ENCODE measurements around the gene NCR1. TPM values are rescaled to one million over a fixed set of nuclear protein-coding genes. Genes with fewer than 3 reads are reported as not detected.
"Not testable (repeated sequence)": the region's sequence is repeated elsewhere in the genome, so short reads cannot be mapped to it uniquely, and the experiment has no call there.

The NCR1 gene
- total RNA-seq, 2 experiments from 2014 or later, result 0.26 to 0.47 TPM

GRCh38 chr19:54889566-54889965 lies 16.4 kb upstream of the NCR1 start:
- Mint-ChIP-seq H3K9me3 (ENCODE audit: insufficient read depth) (no peaks in the 10 kb centered on the region), H3K27ac (no peak overlapping the region)
- POLR2A ChIA-PET, result no interaction called here

GRCh38 chr19:54893406-54893805 lies 12.5 kb upstream of the NCR1 start:
- Mint-ChIP-seq H3K9me3 (ENCODE audit: insufficient read depth) (no peaks in the 10 kb centered on the region), H3K4me3 (no peak overlapping the region), H3K36me3 (ENCODE audit: low read depth) (no peaks in the 10 kb centered on the region), H3K4me1 (ENCODE audit: low read depth) (no peaks in the 10 kb centered on the region), H3K27ac (no peak overlapping the region), H3K27me3 (ENCODE audit: low read depth) (peaks cover 8% of the 10 kb centered on the region)
- CTCF ChIA-PET, result no interaction called here
- ATAC-seq, result no peak
- POLR2A ChIA-PET, result no interaction called here
- DNase-seq, result no peak

More at GRCh38 chr19:54889566-54889965, 16.4 kb upstream of the NCR1 start:
- ATAC-seq (no peak), DNase-seq (no peak)
- CTCF ChIA-PET, result interaction anchor here (1.3 kb wide), 1 partner anchor 9 kb away, joined by 3 read pairs; no protein-coding TSS in a partner anchor
- H3K4me1 Mint-ChIP-seq (ENCODE audit: low read depth), result no peaks in the 10 kb centered on the region
- H3K36me3 Mint-ChIP-seq (ENCODE audit: low read depth), result no peaks in the 10 kb centered on the region
- peaks cover 2% of the 10 kb centered on the region for H3K27me3 Mint-ChIP-seq (ENCODE audit: low read depth)
- H3K4me3 Mint-ChIP-seq, result no peak overlapping the region

- POLR2A ChIA-PET; H3K4me1 Mint-ChIP-seq (ENCODE audit: low read depth); H3K9me3 Mint-ChIP-seq (ENCODE audit: insufficient read depth); ATAC-seq; CTCF ChIA-PET; H3K36me3 Mint-ChIP-seq (ENCODE audit: low read depth); DNase-seq; H3K4me3 Mint-ChIP-seq; H3K27ac Mint-ChIP-seq; H3K27me3 Mint-ChIP-seq (ENCODE audit: low read depth): not testable (repeated sequence)
Measured at GRCh38 chr19:54894106-54894505, 11.8 kb upstream of the NCR1 start.

- ChIA-PET POLR2A (no interaction called here), CTCF (no interaction called here)
- ATAC-seq (no peak), DNase-seq (no peak)
- Mint-ChIP-seq H3K27ac (no peak overlapping the region), H3K9me3 (ENCODE audit: insufficient read depth) (no peaks in the 10 kb centered on the region), H3K36me3 (ENCODE audit: low read depth) (no peaks in the 10 kb centered on the region), H3K4me3 (no peak overlapping the region), H3K27me3 (ENCODE audit: low read depth) (peaks cover 6% of the 10 kb centered on the region), H3K4me1 (ENCODE audit: low read depth) (no peaks in the 10 kb centered on the region)
Measured at GRCh38 chr19:54896036-54896435, 9.9 kb upstream of the NCR1 start.

- H3K27me3 Mint-ChIP-seq (ENCODE audit: low read depth); ATAC-seq; H3K4me1 Mint-ChIP-seq (ENCODE audit: low read depth); H3K4me3 Mint-ChIP-seq; POLR2A ChIA-PET; H3K27ac Mint-ChIP-seq; CTCF ChIA-PET; DNase-seq; H3K9me3 Mint-ChIP-seq (ENCODE audit: insufficient read depth); H3K36me3 Mint-ChIP-seq (ENCODE audit: low read depth): not testable (repeated sequence)
Measured at GRCh38 chr19:54898685-54899084, 7.3 kb upstream of the NCR1 start.

GRCh38 chr19:54899646-54900045 lies 6.3 kb upstream of the NCR1 start:
- ATAC-seq; H3K9me3 Mint-ChIP-seq (ENCODE audit: insufficient read depth); CTCF ChIA-PET: not testable (repeated sequence)

GRCh38 chr19:54901153-54901552 lies 4.8 kb upstream of the NCR1 start:
- H3K27ac Mint-ChIP-seq; CTCF ChIA-PET; H3K4me1 Mint-ChIP-seq (ENCODE audit: low read depth); POLR2A ChIA-PET; DNase-seq; H3K4me3 Mint-ChIP-seq; H3K9me3 Mint-ChIP-seq (ENCODE audit: insufficient read depth); ATAC-seq; H3K36me3 Mint-ChIP-seq (ENCODE audit: low read depth): not testable (repeated sequence)
- H3K27me3 Mint-ChIP-seq (ENCODE audit: low read depth), result peaks cover 13% of the 10 kb centered on the region

More at GRCh38 chr19:54899646-54900045, 6.3 kb upstream of the NCR1 start:
- H3K27ac Mint-ChIP-seq; H3K4me3 Mint-ChIP-seq; DNase-seq; H3K4me1 Mint-ChIP-seq (ENCODE audit: low read depth); H3K27me3 Mint-ChIP-seq (ENCODE audit: low read depth); POLR2A ChIA-PET; H3K36me3 Mint-ChIP-seq (ENCODE audit: low read depth): not testable (repeated sequence)

GRCh38 chr19:54902061-54902460 lies 3.9 kb upstream of the NCR1 start:
- Mint-ChIP-seq H3K4me3 (no peak overlapping the region), H3K27ac (no peak overlapping the region), H3K27me3 (ENCODE audit: low read depth) (peaks cover 11% of the 10 kb centered on the region), H3K9me3 (ENCODE audit: insufficient read depth) (no peaks in the 10 kb centered on the region), H3K36me3 (ENCODE audit: low read depth) (no peaks in the 10 kb centered on the region), H3K4me1 (ENCODE audit: low read depth) (peaks cover 6% of the 10 kb centered on the region)
- CTCF ChIA-PET, result no interaction called here
- no peak for DNase-seq
- no peak for ATAC-seq
- POLR2A ChIA-PET, result no interaction called here

GRCh38 chr19:54903303-54903702 lies 2.6 kb upstream of the NCR1 start:
- Mint-ChIP-seq H3K36me3 (ENCODE audit: low read depth) (no peaks in the 10 kb centered on the region), H3K9me3 (ENCODE audit: insufficient read depth) (no peaks in the 10 kb centered on the region), H3K4me1 (ENCODE audit: low read depth) (peaks cover 6% of the 10 kb centered on the region), H3K27ac (no peak overlapping the region), H3K4me3 (no peak overlapping the region), H3K27me3 (ENCODE audit: low read depth) (peaks cover 11% of the 10 kb centered on the region)
- DNase-seq (no peak), ATAC-seq (no peak)
- POLR2A ChIA-PET, result no interaction called here
- CTCF ChIA-PET, result no interaction called here

GRCh38 chr19:54904261-54904660 lies 1.7 kb upstream of the NCR1 start:
- ATAC-seq; H3K27ac Mint-ChIP-seq; POLR2A ChIA-PET; H3K4me3 Mint-ChIP-seq; H3K9me3 Mint-ChIP-seq (ENCODE audit: insufficient read depth); H3K4me1 Mint-ChIP-seq (ENCODE audit: low read depth); DNase-seq; H3K36me3 Mint-ChIP-seq (ENCODE audit: low read depth); CTCF ChIA-PET: not testable (repeated sequence)
- peaks cover 11% of the 10 kb centered on the region for H3K27me3 Mint-ChIP-seq (ENCODE audit: low read depth)

- Mint-ChIP-seq H3K27ac (no peak overlapping the region), H3K4me1 (ENCODE audit: low read depth) (peaks cover 6% of the 10 kb centered on the region), H3K27me3 (ENCODE audit: low read depth) (peaks cover 11% of the 10 kb centered on the region), H3K9me3 (ENCODE audit: insufficient read depth) (no peaks in the 10 kb centered on the region), H3K36me3 (ENCODE audit: low read depth) (no peaks in the 10 kb centered on the region), H3K4me3 (no peak overlapping the region)
- ChIA-PET CTCF (no interaction called here), POLR2A (no interaction called here)
- ATAC-seq (no peak), DNase-seq (no peak)
Measured at GRCh38 chr19:54905421-54905802, 536 bp upstream of the NCR1 start.

GRCh38 chr19:54906819-54907218 lies 871 bp downstream of the NCR1 start:
- Mint-ChIP-seq H3K4me1 (ENCODE audit: low read depth) (peaks cover 6% of the 10 kb centered on the region), H3K9me3 (ENCODE audit: insufficient read depth) (no peaks in the 10 kb centered on the region), H3K36me3 (ENCODE audit: low read depth) (no peaks in the 10 kb centered on the region), H3K27me3 (ENCODE audit: low read depth) (peaks cover 11% of the 10 kb centered on the region), H3K27ac (no peak overlapping the region), H3K4me3 (no peak overlapping the region)
- DNase-seq, result no peak
- ATAC-seq, result no peak
- ChIA-PET CTCF (no interaction called here), POLR2A (no interaction called here)

- H3K4me1 Mint-ChIP-seq (ENCODE audit: low read depth); H3K4me3 Mint-ChIP-seq; POLR2A ChIA-PET; ATAC-seq; H3K9me3 Mint-ChIP-seq (ENCODE audit: insufficient read depth); H3K27ac Mint-ChIP-seq; DNase-seq; H3K36me3 Mint-ChIP-seq (ENCODE audit: low read depth); CTCF ChIA-PET: not testable (repeated sequence)
- peaks cover 11% of the 10 kb centered on the region for H3K27me3 Mint-ChIP-seq (ENCODE audit: low read depth)
Measured at GRCh38 chr19:54907899-54908298, 2.0 kb downstream of the NCR1 start.

Measured in activated CD8-positive, alpha-beta T cell treated with anti-CD3 and anti-CD28 coated beads, Interleukin-2, amount 10 ng/mL, durations not matched to agents 7 days and 5 days (primary cell).